Kidney (tissue), 14 donors: ENCODE measurements around the gene SSNA1. TPM values are rescaled to one million over a fixed set of nuclear protein-coding genes. Genes with fewer than 3 reads are reported as not detected.

Experiments
- DNase-seq, 5 donors: peaks; one replicate each; pipeline ENCODE4 v3.0.0-alpha.2; 2013 to 2020
- FAIRE-seq: peaks from 2 replicates; lab custom pipeline; 2012; peaks lifted over from hg19 to GRCh38; lab: Jason Lieb, UNC
- H3K27ac ChIP-seq, 2 donors: one replicate each; pipeline ENCODE4 v1.7.0; 2013; ENCODE audit warnings: low read depth in 2 of 2, low read length in 2 of 2, inconsistent platforms in 1 of 2
- H3K27me3 ChIP-seq: one replicate; pipeline ENCODE4 v1.7.1; 2013; ENCODE audit warnings: low read length, inconsistent platforms; ENCODE audit not compliant: control insufficient read depth, insufficient read depth
- H3K36me3 ChIP-seq, 3 donors: one replicate each; pipeline versions ENCODE4 v1.7.0 to v1.7.1; 2013; ENCODE audit warnings: low read length in 3 of 3, control low read depth in 1 of 3, inconsistent platforms in 1 of 3; ENCODE audit not compliant: insufficient read depth in 3 of 3, control insufficient read depth in 2 of 3
- H3K4me1 ChIP-seq, 3 donors: one replicate each; pipeline versions ENCODE4 v1.7.0 to v1.7.1; 2013; ENCODE audit warnings: low read length in 3 of 3, inconsistent platforms in 1 of 3, low read depth in 1 of 3; ENCODE audit not compliant: control insufficient read depth in 2 of 3, insufficient read depth in 2 of 3
- H3K4me3 ChIP-seq, 3 donors: one replicate each; pipeline versions ENCODE4 v1.7.0 to v1.8.1; 2013; ENCODE audit warnings: low read length in 3 of 3, control low read depth in 1 of 3, inconsistent platforms in 1 of 3
- H3K9ac ChIP-seq, 3 donors: one replicate each; pipeline versions ENCODE4 v1.7.0 to v1.7.1; 2013; ENCODE audit warnings: low read length in 3 of 3, control low read depth in 1 of 3, inconsistent platforms in 1 of 3
- H3K9me3 ChIP-seq, 3 donors: one replicate each; pipeline versions ENCODE4 v1.7.0 to v1.7.1; 2013; ENCODE audit warnings: low read length in 3 of 3, control low read depth in 1 of 3, inconsistent platforms in 1 of 3; ENCODE audit not compliant: control insufficient read depth in 2 of 3, insufficient read depth in 1 of 3
- intact Hi-C: fragments of 100-400 bp; cut with DNase I; formaldehyde crosslinking; loops from one replicate; pipeline ENCODE4 v1.11.1; 2022
- polyA plus RNA-seq: library from polyadenylated mRNA; stranded (reverse); fragments of 350-450 nt; fragmentation: Illumina TruSeq; extraction: RNeasy Lipid Tissue Mini Kit (QIAGEN cat#74804); gene quantifications from one replicate; pipeline ENCODE4 v1.2.3, GENCODE V29; 2014; ENCODE audit warnings: low read depth, low replicate concordance; ENCODE audit not compliant: insufficient read depth
- total RNA-seq: library from RNA; stranded (reverse); fragmentation: NEBNext Ultra II Directional; extraction: Animal tissue kit (Norgen Biotek cat#: 25700); gene quantifications from one replicate; pipeline ENCODE4 v1.2.1, GENCODE V29; 2021
- TF ChIP-seq, protein P1 (sequence below): IDR thresholded peaks from 3 replicates; pipeline ENCODE4 v1.5.1; 2012; ENCODE audit warnings: mild to moderate bottlenecking, moderate library complexity, borderline replicate concordance; ENCODE audit not compliant: insufficient read depth; ENCODE audit errors: extremely low read depth
- donor health status: control.
- donor health status: control.
- donor health status: control.
- donor health status: control.
- donor health status: control.
- donor health status: DM: yes; HTN: yes; CAD: no.
- donor health status: Normal renal cell carcinoma (clear cell type).

SSNA1 gene
- total and polyA plus RNA-seq, 2 donors from 2014 or later = 52.5 to 131 TPM

DNA sequence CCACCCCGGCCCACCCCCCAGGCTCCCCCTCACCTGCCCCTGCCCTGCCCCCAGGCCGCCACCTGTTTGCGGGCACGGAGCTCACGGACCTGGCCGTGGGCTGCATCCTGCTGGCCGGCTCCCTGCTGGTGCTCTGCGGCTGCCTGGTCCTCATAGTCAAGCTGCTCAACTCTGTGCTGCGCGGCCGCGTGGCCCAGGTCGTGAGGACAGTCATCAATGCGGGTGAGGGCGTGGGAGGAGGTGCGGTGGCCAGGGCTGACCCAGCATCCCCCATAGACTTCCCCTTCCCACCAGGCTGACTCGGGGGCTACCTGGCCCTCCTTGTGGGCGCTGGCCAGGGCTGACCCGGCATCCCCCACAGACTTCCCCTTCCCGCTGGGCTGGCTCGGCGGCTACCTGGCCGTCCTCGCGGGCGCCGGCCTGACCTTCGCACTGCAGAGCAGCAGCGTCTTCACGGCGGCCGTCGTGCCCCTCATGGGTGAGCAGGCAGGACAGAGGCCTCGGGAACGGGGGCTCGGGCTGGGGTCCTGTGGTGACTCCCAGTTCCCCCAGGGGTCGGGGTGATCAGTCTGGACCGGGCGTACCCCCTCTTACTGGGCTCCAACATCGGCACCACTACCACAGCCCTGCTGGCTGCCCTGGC is 45.7 kb downstream of the SSNA1 start:
- DNase-seq (no peak), FAIRE-seq (no peak)
- no peaks in the 10 kb centered on the region for H3K36me3 ChIP-seq
- no peaks in the 10 kb centered on the region for H3K27me3 ChIP-seq
- peaks cover 0 to 10% (median 7%) of the 10 kb centered on the region in 3 donors for H3K4me1 ChIP-seq
- intact Hi-C loops = loop anchor here (10.0 kb wide), 1 partner anchor 119 kb away; the partner anchor contains the start of gene DPP7
- H3K9me3 ChIP-seq = no peaks in the 10 kb centered on the region
- H3K9ac ChIP-seq = no peak overlapping the region
- no peak overlapping the region for H3K4me3 ChIP-seq
- H3K27ac ChIP-seq = no peak overlapping the region
- TF ChIP-seq, protein P1, sequence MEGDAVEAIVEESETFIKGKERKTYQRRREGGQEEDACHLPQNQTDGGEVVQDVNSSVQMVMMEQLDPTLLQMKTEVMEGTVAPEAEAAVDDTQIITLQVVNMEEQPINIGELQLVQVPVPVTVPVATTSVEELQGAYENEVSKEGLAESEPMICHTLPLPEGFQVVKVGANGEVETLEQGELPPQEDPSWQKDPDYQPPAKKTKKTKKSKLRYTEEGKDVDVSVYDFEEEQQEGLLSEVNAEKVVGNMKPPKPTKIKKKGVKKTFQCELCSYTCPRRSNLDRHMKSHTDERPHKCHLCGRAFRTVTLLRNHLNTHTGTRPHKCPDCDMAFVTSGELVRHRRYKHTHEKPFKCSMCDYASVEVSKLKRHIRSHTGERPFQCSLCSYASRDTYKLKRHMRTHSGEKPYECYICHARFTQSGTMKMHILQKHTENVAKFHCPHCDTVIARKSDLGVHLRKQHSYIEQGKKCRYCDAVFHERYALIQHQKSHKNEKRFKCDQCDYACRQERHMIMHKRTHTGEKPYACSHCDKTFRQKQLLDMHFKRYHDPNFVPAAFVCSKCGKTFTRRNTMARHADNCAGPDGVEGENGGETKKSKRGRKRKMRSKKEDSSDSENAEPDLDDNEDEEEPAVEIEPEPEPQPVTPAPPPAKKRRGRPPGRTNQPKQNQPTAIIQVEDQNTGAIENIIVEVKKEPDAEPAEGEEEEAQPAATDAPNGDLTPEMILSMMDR = no peak

GRCh38 chr9:137234758-137235423 is 46.4 kb downstream of the SSNA1 start:
- no peaks in the 10 kb centered on the region for H3K27me3 ChIP-seq
- H3K4me1 ChIP-seq = peaks cover 0 to 8% (median 4%) of the 10 kb centered on the region in 3 donors
- TF ChIP-seq, protein P1 = no peak
- DNase-seq (no peak), FAIRE-seq (no peak)
- no peak overlapping the region for H3K27ac ChIP-seq
- H3K9ac ChIP-seq = no peak overlapping the region
- H3K9me3 ChIP-seq = no peaks in the 10 kb centered on the region
- intact Hi-C loops = loop anchor here (10.0 kb wide), 1 partner anchor 120 kb away; the partner anchor contains the start of gene DPP7
- no peaks in the 10 kb centered on the region for H3K36me3 ChIP-seq
- H3K4me3 ChIP-seq = no peak overlapping the region

DNA sequence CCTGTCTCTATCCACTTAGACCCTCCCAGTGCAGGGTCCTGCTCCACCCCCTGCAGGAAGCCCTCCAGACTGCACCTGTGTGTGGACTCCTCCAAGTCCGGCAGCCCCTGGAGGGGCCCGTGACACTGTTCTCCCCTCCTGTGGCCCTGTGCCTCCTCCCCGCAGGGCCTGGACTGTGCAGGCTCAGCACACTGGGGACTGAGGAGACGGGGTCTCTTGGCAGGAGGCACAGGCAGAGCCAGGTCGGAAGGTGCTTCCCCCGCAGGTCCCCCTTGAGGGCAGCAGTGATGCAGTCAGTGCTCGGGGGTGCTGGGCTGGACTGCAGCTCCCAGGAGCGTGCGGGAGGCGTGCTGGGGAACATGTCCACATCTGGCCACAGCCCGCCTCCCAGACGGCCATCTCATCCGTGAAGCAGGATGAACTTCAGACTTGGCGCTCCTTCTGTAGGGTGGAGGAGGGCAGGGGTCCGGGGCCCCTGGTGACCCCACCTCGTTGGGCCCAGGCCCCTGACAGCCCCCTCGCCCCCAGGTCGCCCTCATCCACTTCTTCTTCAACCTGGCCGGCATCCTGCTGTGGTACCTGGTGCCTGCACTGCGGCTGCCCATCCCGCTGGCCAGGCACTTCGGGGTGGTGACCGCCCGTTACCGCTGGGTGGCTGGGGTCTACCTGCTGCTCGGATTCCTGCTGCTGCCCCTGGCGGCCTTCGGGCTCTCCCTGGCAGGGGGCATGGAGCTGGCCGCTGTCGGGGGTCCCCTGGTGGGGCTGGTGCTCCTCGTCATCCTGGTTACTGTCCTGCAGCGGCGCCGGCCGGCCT is 47.2 kb downstream of the SSNA1 start:
- FAIRE-seq = no peak
- Histone ChIP-seq H3K9ac (no peak overlapping the region), H3K36me3 (no peaks in the 10 kb centered on the region), H3K27me3 (no peaks in the 10 kb centered on the region), H3K27ac (no peak overlapping the region), H3K4me3 (no peak overlapping the region), H3K9me3 (no peaks in the 10 kb centered on the region), H3K4me1 (peaks cover 0 to 8% (median 4%) of the 10 kb centered on the region in 3 donors)
- intact Hi-C loops = loop anchor here (10.0 kb wide), 1 partner anchor 121 kb away; the partner anchor contains the start of gene DPP7
- DNase-seq = no peak
- TF ChIP-seq, protein P1 = no peak
